CD4-positive, alpha-beta memory T cell (primary cell): ENCODE measurements around the gene SFT2D2. TPM values are rescaled to one million over a fixed set of nuclear protein-coding genes. Genes with fewer than 3 reads are reported as not detected.

Experiments used
- CTCF ChIA-PET: fragments of 350-600 bp; sonication (Branson Sonifier 250); formaldehyde crosslinking; loops from one replicate; lab custom pipeline; 2021; ENCODE audit warnings: inconsistent platforms; ENCODE audit not compliant: partially characterized antibody; lab: Charles Lee
- POLR2A ChIA-PET: fragments of 350-600 bp; sonication (Branson Sonifier 250); formaldehyde crosslinking; loops from one replicate; lab custom pipeline; 2021; ENCODE audit not compliant: partially characterized antibody; lab: Charles Lee
- DNase-seq, 5 donors: peaks; one replicate each; pipeline versions ENCODE4 v3.0.0 to v3.0.0-alpha.2; 2020 to 2022; ENCODE audit warnings: mixed read lengths in 1 of 5
- H3K27ac ChIP-seq: one replicate; pipeline ENCODE4 v1.7.0; 2013; ENCODE audit warnings: low read depth, low read length
- H3K27me3 ChIP-seq: 2 replicates; pipeline ENCODE4 v1.7.0; 2013; ENCODE audit warnings: mild to moderate bottlenecking, low read length, moderate library complexity; ENCODE audit not compliant: insufficient read depth
- H3K36me3 ChIP-seq: 2 replicates; pipeline ENCODE4 v1.7.0; 2013; ENCODE audit warnings: mild to moderate bottlenecking, low read length, moderate library complexity; ENCODE audit not compliant: insufficient read depth
- H3K4me1 ChIP-seq: 2 replicates; pipeline ENCODE4 v1.7.0; 2013; ENCODE audit warnings: mild to moderate bottlenecking, low read length, moderate library complexity; ENCODE audit not compliant: insufficient read depth
- H3K4me3 ChIP-seq, 2 donors: one replicate each; pipeline ENCODE4 v1.7.0; 2013; ENCODE audit warnings: low read length in 2 of 2, mild to moderate bottlenecking in 1 of 2
- H3K9me3 ChIP-seq, 2 donors: one replicate each; pipeline ENCODE4 v1.7.0; 2013; ENCODE audit warnings: low read length in 2 of 2, control low read depth in 1 of 2; ENCODE audit not compliant: control insufficient read depth in 1 of 2
- H3K27ac Mint-ChIP-seq, 7 donors: one replicate each; pipeline ENCODE4 v1.8.0; 2020 to 2021; ENCODE audit warnings: mixed read lengths in 7 of 7, mild to moderate bottlenecking in 6 of 7, inconsistent platforms in 3 of 7, moderate library complexity in 3 of 7
- H3K27me3 Mint-ChIP-seq, 2 donors: one replicate each; pipeline ENCODE4 v1.8.0; 2020 to 2021; ENCODE audit warnings: mixed read lengths in 2 of 2
- H3K36me3 Mint-ChIP-seq, 2 donors: one replicate each; pipeline ENCODE4 v1.8.0; 2020 to 2021; ENCODE audit warnings: mixed read lengths in 2 of 2, inconsistent platforms in 1 of 2, mild to moderate bottlenecking in 1 of 2
- H3K4me1 Mint-ChIP-seq, 4 donors: one replicate each; pipeline ENCODE4 v1.8.0; 2020 to 2021; ENCODE audit warnings: mixed read lengths in 4 of 4, mild to moderate bottlenecking in 1 of 4
- H3K4me3 Mint-ChIP-seq, 8 donors: one replicate each; pipeline ENCODE4 v1.8.0; 2020 to 2021; ENCODE audit warnings: mixed read lengths in 8 of 8, mild to moderate bottlenecking in 7 of 8, moderate library complexity in 6 of 8, inconsistent platforms in 3 of 8
- H3K9me3 Mint-ChIP-seq, 8 donors: one replicate each; pipeline ENCODE4 v1.8.0; 2020 to 2021; ENCODE audit warnings: mixed read lengths in 8 of 8, mild to moderate bottlenecking in 5 of 8, inconsistent platforms in 3 of 8, moderate library complexity in 1 of 8
- intact Hi-C: fragments of 100-400 bp; cut with micrococcal nuclease; formaldehyde crosslinking; loops from one replicate; pipeline ENCODE4 v1.15.1; 2023
- polyA plus RNA-seq, 2 donors: library from polyadenylated mRNA; unstranded; fragments of 300-500 nt; fragmentation: Illumina TruSeq; gene quantifications; one replicate each; pipeline ENCODE4 v1.2.3, GENCODE V29; 2021
- total RNA-seq, 2 experiments: library from RNA; stranded (reverse); gene quantifications; one replicate each; pipeline ENCODE4 v1.2.3, GENCODE V29; 2021

Gene SFT2D2
- total and polyA plus RNA-seq, 4 experiments from 2014 or later, result 13.6 to 63.2 (median 51.3) TPM

GRCh38 chr1:168220470-168220871 lies 5.3 kb upstream of the SFT2D2 start:
- Histone ChIP-seq H3K4me1 (peaks cover 6% of the 10 kb centered on the region), H3K4me3 (no peak overlapping the region), H3K9me3 (no peaks in the 10 kb centered on the region), H3K36me3 (no peaks in the 10 kb centered on the region), H3K27ac (no peak overlapping the region), H3K27me3 (no peaks in the 10 kb centered on the region)
- H3K27ac Mint-ChIP-seq, result no peak overlapping the region
- intact Hi-C loops, result no loop called here
- peaks cover 2 to 4% of the 10 kb centered on the region in 2 donors for H3K27me3 Mint-ChIP-seq
- H3K36me3 Mint-ChIP-seq, result no peaks in the 10 kb centered on the region
- H3K4me3 Mint-ChIP-seq, result no peak overlapping the region
- peaks cover 0 to 6% (median 2%) of the 10 kb centered on the region in 4 donors for H3K4me1 Mint-ChIP-seq
- H3K9me3 Mint-ChIP-seq, result peaks cover 0 to 2% (median 0%) of the 10 kb centered on the region in 8 donors
- no peak for DNase-seq
- POLR2A ChIA-PET, result no interaction called here
- CTCF ChIA-PET, result no interaction called here

GRCh38 chr1:168221275-168221674 lies 4.5 kb upstream of the SFT2D2 start:
- H3K4me3 ChIP-seq, result no peak overlapping the region
- no peaks in the 10 kb centered on the region for H3K27me3 ChIP-seq
- peaks cover 2 to 4% of the 10 kb centered on the region in 2 donors for H3K27me3 Mint-ChIP-seq
- ChIA-PET POLR2A (no interaction called here), CTCF (no interaction called here)
- H3K4me1 ChIP-seq, result peaks cover 7% of the 10 kb centered on the region
- no peaks in the 10 kb centered on the region for H3K36me3 ChIP-seq
- no peak for DNase-seq
- intact Hi-C loops, result no loop called here
- no peak overlapping the region for H3K27ac Mint-ChIP-seq
- no peaks in the 10 kb centered on the region for H3K36me3 Mint-ChIP-seq
- H3K4me3 Mint-ChIP-seq, result no peak overlapping the region
- H3K4me1 Mint-ChIP-seq, result peaks cover 0 to 9% (median 2%) of the 10 kb centered on the region in 4 donors
- no peaks in the 10 kb centered on the region for H3K9me3 ChIP-seq
- peaks cover 0 to 2% (median 0%) of the 10 kb centered on the region in 8 donors for H3K9me3 Mint-ChIP-seq
- H3K27ac ChIP-seq, result no peak overlapping the region

DNA sequence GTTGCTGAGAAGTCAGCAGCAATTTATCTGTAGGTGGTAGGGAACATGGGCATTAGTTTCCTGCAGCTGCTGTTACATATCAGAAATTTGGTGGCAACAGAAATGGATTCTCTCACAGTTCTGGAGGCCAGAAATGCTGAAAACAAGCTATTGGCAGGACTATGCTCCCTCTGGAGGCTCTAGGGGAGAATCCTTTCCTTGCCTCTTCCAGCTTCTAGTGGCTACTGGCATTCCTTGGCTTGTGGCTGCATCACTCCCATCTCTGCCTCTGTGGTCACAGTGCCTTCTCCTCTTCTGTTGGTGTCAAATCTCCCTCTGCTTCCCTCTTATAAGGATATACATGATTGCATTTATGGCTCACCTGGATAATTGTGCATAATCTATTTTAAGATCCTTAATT lies 2.5 kb upstream of the SFT2D2 start:
- CTCF ChIA-PET, result no interaction called here
- no peaks in the 10 kb centered on the region for H3K36me3 ChIP-seq
- Mint-ChIP-seq H3K27ac (no peak overlapping the region), H3K4me1 (peaks cover 14 to 28% (median 19%) of the 10 kb centered on the region in 4 donors), H3K9me3 (peaks cover 0 to 2% (median 0%) of the 10 kb centered on the region in 8 donors), H3K27me3 (peaks cover 2 to 4% of the 10 kb centered on the region in 2 donors), H3K36me3 (peaks cover 0 to 15% of the 10 kb centered on the region in 2 donors), H3K4me3 (no peak overlapping the region)
- H3K27me3 ChIP-seq, result no peaks in the 10 kb centered on the region
- DNase-seq, result no peak
- H3K4me1 ChIP-seq, result peaks cover 21% of the 10 kb centered on the region
- H3K27ac ChIP-seq, result no peak overlapping the region
- POLR2A ChIA-PET, result no interaction called here
- intact Hi-C loops, result no loop called here
- H3K9me3 ChIP-seq, result no peaks in the 10 kb centered on the region
- no peak overlapping the region for H3K4me3 ChIP-seq

DNA sequence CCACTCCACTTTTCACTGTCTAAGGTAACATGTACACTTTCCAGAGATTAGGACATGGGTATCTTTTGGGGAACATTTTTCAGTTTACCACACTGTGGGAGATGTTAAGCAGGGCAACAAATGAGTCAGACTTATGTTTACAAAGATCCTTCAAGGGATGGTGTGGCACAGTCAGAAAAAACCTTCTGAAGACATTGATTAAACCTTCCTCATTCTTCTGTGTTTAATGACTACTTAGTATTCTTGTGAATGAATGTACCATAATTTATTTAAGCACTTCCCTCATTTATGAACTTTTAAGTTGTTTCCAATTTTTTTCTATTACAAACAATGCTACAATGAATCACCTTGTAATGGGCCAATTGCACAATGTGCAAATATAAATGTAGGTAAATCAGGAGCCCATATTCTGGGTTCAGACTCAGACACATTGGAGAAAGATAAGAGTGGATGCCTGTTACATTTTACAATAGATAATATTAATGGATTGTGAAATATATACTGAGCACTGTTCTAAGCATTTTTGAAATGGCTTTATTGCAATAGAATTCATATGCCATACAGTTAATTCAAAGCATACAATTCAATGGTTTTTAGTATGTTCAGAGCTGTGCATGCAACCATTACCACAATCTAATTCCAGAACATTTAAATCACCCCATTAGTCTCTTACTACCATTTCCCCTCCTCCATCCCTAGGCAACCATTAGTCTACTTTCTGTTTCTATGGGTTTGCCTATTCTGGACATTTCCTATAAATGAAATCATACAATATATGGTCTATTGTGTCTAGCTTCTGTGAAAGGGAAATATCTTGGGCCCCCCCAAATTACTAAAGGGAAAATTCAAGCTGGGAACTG lies 1.9 kb upstream of the SFT2D2 start:
- H3K9me3 ChIP-seq, result no peaks in the 10 kb centered on the region
- Mint-ChIP-seq H3K4me1 (peaks cover 18 to 35% (median 25%) of the 10 kb centered on the region in 4 donors), H3K9me3 (peaks cover 0 to 2% (median 0%) of the 10 kb centered on the region in 8 donors), H3K27ac (no peak overlapping the region), H3K4me3 (peak overlapping the region in 3 of 8 donors; percentile 17 to 61 (median 32)), H3K27me3 (peaks cover 2 to 4% of the 10 kb centered on the region in 2 donors), H3K36me3 (peaks cover 0 to 17% of the 10 kb centered on the region in 2 donors)
- DNase-seq, result no peak
- H3K27ac ChIP-seq, result no peak overlapping the region
- H3K4me3 ChIP-seq, result no peak overlapping the region
- ChIA-PET POLR2A (interaction anchor here (3.7 kb wide), 1 partner anchor 11 kb away, joined by 31 read pairs; no protein-coding TSS in a partner anchor), CTCF (interaction anchor here (3.9 kb wide), 1 partner anchor 11 kb away, joined by 48 read pairs; no protein-coding TSS in a partner anchor)
- intact Hi-C loops, result no loop called here
- H3K4me1 ChIP-seq, result peaks cover 28% of the 10 kb centered on the region
- H3K36me3 ChIP-seq, result no peaks in the 10 kb centered on the region
- no peaks in the 10 kb centered on the region for H3K27me3 ChIP-seq

DNA sequence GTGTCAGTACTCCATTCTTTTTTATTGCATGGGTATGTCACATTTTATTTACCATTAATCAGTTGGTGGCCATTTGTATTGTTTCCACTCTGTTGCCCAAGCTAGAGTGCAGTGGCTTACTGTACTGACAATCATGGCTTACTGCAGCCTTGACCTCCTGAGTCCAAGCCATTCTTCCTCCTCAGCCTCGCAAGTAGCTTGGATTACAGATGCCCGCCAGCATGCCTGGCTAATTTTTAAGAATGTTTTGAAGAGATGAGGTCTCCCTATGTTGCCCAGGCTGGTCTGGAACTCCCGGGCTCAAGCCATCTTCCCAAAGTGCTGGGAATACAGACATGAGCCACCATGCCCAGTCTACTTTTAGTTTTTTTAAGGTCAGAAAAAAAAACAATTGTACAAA lies 813 bp upstream of the SFT2D2 start:
- POLR2A ChIA-PET, result interaction anchor here (2.3 to 3.7 kb wide), 2 partner anchors 10 to 289 kb away, joined by 10 to 31 read pairs; partner anchors contain the start of gene DCAF6
- H3K36me3 ChIP-seq, result no peaks in the 10 kb centered on the region
- H3K4me1 Mint-ChIP-seq, result peaks cover 25 to 46% (median 35%) of the 10 kb centered on the region in 4 donors
- intact Hi-C loops, result loop anchor here (1.0 to 5.0 kb wide), 5 partner anchors 47 to 1667 kb away; partner anchors contain the start of genes BLZF1, GPR161, NME7 and SCYL3
- no peak overlapping the region for H3K4me3 ChIP-seq
- peak overlapping the region; percentile 80 for H3K27ac ChIP-seq
- peak overlapping the region; percentile 82 to 98 (median 96) for H3K4me3 Mint-ChIP-seq
- CTCF ChIA-PET, result interaction anchor here (3.9 kb wide), 1 partner anchor 10 kb away, joined by 48 read pairs; no protein-coding TSS in a partner anchor
- no peaks in the 10 kb centered on the region for H3K9me3 ChIP-seq
- peaks cover 6 to 26% of the 10 kb centered on the region in 2 donors for H3K36me3 Mint-ChIP-seq
- no peaks in the 10 kb centered on the region for H3K27me3 ChIP-seq
- H3K27me3 Mint-ChIP-seq, result peaks cover 2% of the 10 kb centered on the region in 2 donors
- peaks cover 31% of the 10 kb centered on the region for H3K4me1 ChIP-seq
- peaks cover 0 to 2% (median 0%) of the 10 kb centered on the region in 8 donors for H3K9me3 Mint-ChIP-seq
- H3K27ac Mint-ChIP-seq, result peak overlapping the region in 5 of 7 donors; percentile 73 to 89 (median 87)
- DNase-seq, result no peak

GRCh38 chr1:168227620-168228019 lies 1.8 kb downstream of the SFT2D2 start:
- no peak for DNase-seq
- no peak overlapping the region for H3K4me3 ChIP-seq
- H3K4me1 ChIP-seq, result peaks cover 35% of the 10 kb centered on the region
- peaks cover 12% of the 10 kb centered on the region for H3K36me3 ChIP-seq
- Mint-ChIP-seq H3K27ac (peak overlapping the region; percentile 23 to 98 (median 89)), H3K4me1 (peaks cover 34 to 65% (median 52%) of the 10 kb centered on the region in 4 donors), H3K36me3 (peaks cover 18 to 48% of the 10 kb centered on the region in 2 donors), H3K9me3 (peaks cover 0 to 2% (median 0%) of the 10 kb centered on the region in 8 donors), H3K4me3 (peak overlapping the region; percentile 95 to 98 (median 96)), H3K27me3 (no peaks in the 10 kb centered on the region)
- H3K27me3 ChIP-seq, result no peaks in the 10 kb centered on the region
- CTCF ChIA-PET, result interaction anchor here (1.0 to 3.9 kb wide), 4 partner anchors 8 to 145 kb away, joined by 3 to 48 read pairs (median 3); no protein-coding TSS in a partner anchor
- intact Hi-C loops, result loop anchor here (5.0 kb wide), 4 partner anchors 90 to 1665 kb away; partner anchors contain the start of genes BLZF1, GPR161, NME7 and SCYL3
- H3K27ac ChIP-seq, result peak overlapping the region; percentile 16
- POLR2A ChIA-PET, result interaction anchor here (0.7 to 3.7 kb wide), 3 partner anchors 8 to 1140 kb away, joined by 3 to 31 read pairs (median 3); partner anchors contain the start of genes BLZF1 and NME7
- H3K9me3 ChIP-seq, result no peaks in the 10 kb centered on the region
